ENCODE measurements around the gene DPYD.

DPYD gene

GRCh38 chr1:97507863-97508262 lies 413.0 kb downstream of the DPYD start:
- no peak for DNase-seq

- no peak for DNase-seq
Observed at GRCh38 chr1:97506368-97506767, 414.5 kb downstream of the DPYD start.

- DNase-seq = no peak
Observed at GRCh38 chr1:97505816-97506215, 415.0 kb downstream of the DPYD start.

- no peak for DNase-seq
Observed at GRCh38 chr1:97505289-97505688, 415.5 kb downstream of the DPYD start.

- no peak for DNase-seq
Observed at GRCh38 chr1:97502360-97502759, 418.5 kb downstream of the DPYD start.

GRCh38 chr1:97501628-97502027 lies 419.2 kb downstream of the DPYD start:
- DNase-seq = no peak

GRCh38 chr1:97500760-97501159 lies 420.1 kb downstream of the DPYD start:
- no peak for DNase-seq

- no peak for DNase-seq
Observed at GRCh38 chr1:97499667-97500066, 421.2 kb downstream of the DPYD start.

GRCh38 chr1:97489834-97490233 lies 431.0 kb downstream of the DPYD start:
- DNase-seq = no peak

- DNase-seq = no peak
Observed at GRCh38 chr1:97488530-97488929, 432.3 kb downstream of the DPYD start.

- DNase-seq = no peak
Observed at GRCh38 chr1:97482022-97482421, 438.8 kb downstream of the DPYD start.

GRCh38 chr1:97467445-97467844 lies 453.4 kb downstream of the DPYD start:
- DNase-seq = no peak

- DNase-seq = no peak
Observed at GRCh38 chr1:97464305-97464704, 456.5 kb downstream of the DPYD start.

GRCh38 chr1:97461782-97462181 lies 459.1 kb downstream of the DPYD start:
- DNase-seq = no peak

GRCh38 chr1:97457446-97458089 lies 463.3 kb downstream of the DPYD start:
- DNase-seq = no peak

- no peak for DNase-seq
Observed at GRCh38 chr1:97451944-97452343, 468.9 kb downstream of the DPYD start.

GRCh38 chr1:97451046-97451826 lies 469.6 kb downstream of the DPYD start:
- DNase-seq = no peak

- DNase-seq = no peak
Observed at GRCh38 chr1:97441966-97442365, 478.9 kb downstream of the DPYD start.

GRCh38 chr1:97433824-97434177 lies 487.0 kb downstream of the DPYD start:
- DNase-seq = no peak

- no peak for DNase-seq
Observed at GRCh38 chr1:97433094-97433823, 487.6 kb downstream of the DPYD start.

GRCh38 chr1:97427371-97427770 lies 493.5 kb downstream of the DPYD start:
- no peak for DNase-seq

- DNase-seq = no peak
Observed at GRCh38 chr1:97424209-97424608, 496.6 kb downstream of the DPYD start.

- no peak for DNase-seq
Observed at GRCh38 chr1:97423403-97423802, 497.4 kb downstream of the DPYD start.

- no peak for DNase-seq
Observed at GRCh38 chr1:97417661-97418060, 503.2 kb downstream of the DPYD start.
